ENCODE data around the gene RBM42.
A peak's percentile ranks its signal among the peaks of the same experiment; 100 is the strongest.

The RBM42 gene

DNA sequence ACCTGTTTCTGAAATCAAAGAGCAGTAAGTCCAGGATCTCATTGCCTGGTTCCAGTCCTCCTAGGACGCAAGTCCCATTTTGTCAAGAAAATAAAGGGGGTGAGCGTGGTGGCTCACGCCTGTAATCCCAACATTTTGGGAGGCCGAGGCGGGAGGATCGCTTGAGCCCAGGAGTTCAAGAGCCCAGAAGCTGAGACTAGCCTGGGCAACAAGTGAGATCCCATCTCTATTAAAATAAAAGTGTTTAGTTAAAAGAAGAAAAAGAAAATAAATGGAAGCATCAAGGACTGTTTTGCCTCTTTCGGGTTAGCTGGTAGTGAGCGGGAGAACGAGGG, 16.6 kb upstream of the RBM42 start:
- H4K20me1 ChIP-seq (ENCODE audit: low read depth, low read length): no peaks in the 10 kb centered on the region
- TF ChIP-seq, protein P1, sequence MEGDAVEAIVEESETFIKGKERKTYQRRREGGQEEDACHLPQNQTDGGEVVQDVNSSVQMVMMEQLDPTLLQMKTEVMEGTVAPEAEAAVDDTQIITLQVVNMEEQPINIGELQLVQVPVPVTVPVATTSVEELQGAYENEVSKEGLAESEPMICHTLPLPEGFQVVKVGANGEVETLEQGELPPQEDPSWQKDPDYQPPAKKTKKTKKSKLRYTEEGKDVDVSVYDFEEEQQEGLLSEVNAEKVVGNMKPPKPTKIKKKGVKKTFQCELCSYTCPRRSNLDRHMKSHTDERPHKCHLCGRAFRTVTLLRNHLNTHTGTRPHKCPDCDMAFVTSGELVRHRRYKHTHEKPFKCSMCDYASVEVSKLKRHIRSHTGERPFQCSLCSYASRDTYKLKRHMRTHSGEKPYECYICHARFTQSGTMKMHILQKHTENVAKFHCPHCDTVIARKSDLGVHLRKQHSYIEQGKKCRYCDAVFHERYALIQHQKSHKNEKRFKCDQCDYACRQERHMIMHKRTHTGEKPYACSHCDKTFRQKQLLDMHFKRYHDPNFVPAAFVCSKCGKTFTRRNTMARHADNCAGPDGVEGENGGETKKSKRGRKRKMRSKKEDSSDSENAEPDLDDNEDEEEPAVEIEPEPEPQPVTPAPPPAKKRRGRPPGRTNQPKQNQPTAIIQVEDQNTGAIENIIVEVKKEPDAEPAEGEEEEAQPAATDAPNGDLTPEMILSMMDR (IDR thresholded peaks at IDR 0.05; ENCODE audit: insufficient read depth, low read length, poor library complexity, severe bottlenecking): no peak
- peak overlapping the region; percentile 94 for H2AFZ ChIP-seq (ENCODE audit: low read depth, low read length, severe bottlenecking)
- peak overlapping the region; percentile 72 for H3K4me3 ChIP-seq (ENCODE audit: insufficient read depth, low read length, poor library complexity, severe bottlenecking)
- H3K27ac ChIP-seq (ENCODE audit: low read depth, low read length): no peak overlapping the region
- no peaks in the 10 kb centered on the region for H3K27me3 ChIP-seq (ENCODE audit: low read length)
- peak overlapping the region; percentile 91 for H3K9ac ChIP-seq (ENCODE audit: low read length)
- H3K79me2 ChIP-seq (ENCODE audit: insufficient read depth, low read length): peaks cover 8% of the 10 kb centered on the region; the same call in 1 of the 2 replicates
- H3K36me3 ChIP-seq (ENCODE audit: low read length): no peaks in the 10 kb centered on the region
- H3K4me2 ChIP-seq (ENCODE audit: low read depth, low read length, poor library complexity, severe bottlenecking): peak overlapping the region; percentile 89
- no peaks in the 10 kb centered on the region for H3K9me2 ChIP-seq (replicated peaks; ENCODE audit: insufficient read depth, low read length)
- no peaks in the 10 kb centered on the region for H3K9me3 ChIP-seq (ENCODE audit: insufficient read depth, low read length)
- H3F3A ChIP-seq (ENCODE audit: insufficient read depth): no peaks in the 10 kb centered on the region

DNA sequence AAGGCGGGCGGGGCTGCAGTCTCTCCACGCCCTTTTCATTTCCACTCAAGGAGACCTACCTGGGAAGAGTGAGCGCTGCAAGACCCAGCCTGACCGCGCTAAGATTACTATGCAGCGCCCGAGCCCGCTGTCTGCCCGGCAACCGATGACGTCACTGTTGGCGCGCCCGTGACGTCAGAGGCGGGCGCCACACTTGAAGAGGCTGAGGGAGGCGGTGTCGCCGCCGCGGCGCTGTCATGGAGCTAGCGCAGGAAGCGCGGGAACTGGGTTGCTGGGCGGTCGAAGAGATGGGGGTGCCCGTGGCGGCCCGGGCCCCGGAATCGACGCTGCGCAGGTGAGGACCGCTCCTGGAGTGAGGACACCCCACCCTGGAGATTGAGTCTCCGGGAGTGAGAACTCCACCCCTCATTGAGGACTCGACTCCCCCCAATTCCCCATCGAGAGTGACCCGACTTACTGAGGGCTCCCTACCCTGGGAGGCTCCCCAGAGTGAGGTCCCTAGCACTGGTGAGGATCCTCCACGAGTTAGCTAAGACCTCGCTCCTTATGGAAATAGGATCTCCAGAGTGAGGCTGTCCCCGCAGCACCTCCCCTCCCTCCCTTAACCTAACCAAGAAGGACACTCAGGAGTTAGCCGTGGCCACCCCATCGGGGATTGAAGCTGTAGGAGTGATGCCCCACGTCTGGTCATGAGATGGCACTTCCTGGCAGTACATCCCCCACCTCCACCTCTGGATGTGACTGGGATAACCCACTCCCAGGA, 16.1 kb upstream of the RBM42 start, which contains the start of gene HAUS5:
Gene HAUS5, plus strand, starts transcription at position 177 of the 763 bp plus-strand sequence. Its CDS starts 60 bp downstream, at position 237.
- Histone ChIP-seq H3K4me2 (ENCODE audit: low read depth, low read length, poor library complexity, severe bottlenecking) (peak within 1 kb of the TSS; percentile 89), H3K9ac (ENCODE audit: low read length) (peak within 1 kb of the TSS; percentile 91), H3K36me3 (ENCODE audit: low read length) (no peaks in the 10 kb centered on the region), H3K9me3 (ENCODE audit: insufficient read depth, low read length) (no peaks in the 10 kb centered on the region), H2AFZ (ENCODE audit: low read depth, low read length, severe bottlenecking) (peak within 1 kb of the TSS; percentile 94), H3K27me3 (ENCODE audit: low read length) (no peaks in the 10 kb centered on the region), H4K20me1 (ENCODE audit: low read depth, low read length) (no peaks in the 10 kb centered on the region), H3K4me3 (ENCODE audit: insufficient read depth, low read length, poor library complexity, severe bottlenecking) (peak within 1 kb of the TSS; percentile 72), H3K27ac (ENCODE audit: low read depth, low read length) (peak within 1 kb of the TSS; percentile 27), H3K79me2 (ENCODE audit: insufficient read depth, low read length) (peaks cover 8% of the 10 kb centered on the region; the same call in 1 of the 2 replicates), H3K9me2 (replicated peaks; ENCODE audit: insufficient read depth, low read length) (no peaks in the 10 kb centered on the region), H3F3A (ENCODE audit: insufficient read depth) (no peaks in the 10 kb centered on the region)
- TF ChIP-seq, protein P1 (IDR thresholded peaks at IDR 0.05; ENCODE audit: insufficient read depth, low read length, poor library complexity, severe bottlenecking): no peak
- TF ChIP-seq EZH2phosphoT487 (conservative IDR thresholded peaks at IDR 0.05; ENCODE audit: low read length): no peak

DNA sequence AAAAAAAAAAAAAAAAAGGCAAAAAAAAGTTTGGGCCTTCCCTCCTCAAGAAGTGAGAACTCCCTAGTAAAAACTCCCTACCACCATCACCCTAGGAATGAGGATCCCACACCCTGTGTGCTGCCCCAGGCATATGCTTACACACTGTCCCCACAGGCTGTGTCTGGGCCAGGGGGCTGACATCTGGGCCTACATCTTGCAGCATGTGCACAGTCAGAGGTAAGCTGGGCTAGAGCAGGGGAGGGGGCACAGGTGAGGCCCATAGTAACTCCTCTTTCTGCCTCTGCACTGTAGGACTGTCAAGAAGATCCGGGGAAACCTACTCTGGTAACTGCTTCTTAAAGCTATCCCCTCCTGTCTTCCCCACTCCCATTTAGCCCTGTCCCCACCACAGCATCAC, 15.3 kb upstream of the RBM42 start:
- no peaks in the 10 kb centered on the region for H3K9me3 ChIP-seq (ENCODE audit: insufficient read depth, low read length)
- no peaks in the 10 kb centered on the region for H3K36me3 ChIP-seq (ENCODE audit: low read length)
- H3K9ac ChIP-seq (ENCODE audit: low read length): peak overlapping the region; percentile 91
- H3K9me2 ChIP-seq (replicated peaks; ENCODE audit: insufficient read depth, low read length): no peaks in the 10 kb centered on the region
- no peaks in the 10 kb centered on the region for H3F3A ChIP-seq (ENCODE audit: insufficient read depth)
- no peak overlapping the region for H3K4me3 ChIP-seq (ENCODE audit: insufficient read depth, low read length, poor library complexity, severe bottlenecking)
- TF ChIP-seq EZH2phosphoT487 (conservative IDR thresholded peaks at IDR 0.05; ENCODE audit: low read length): no peak
- TF ChIP-seq, protein P1 (IDR thresholded peaks at IDR 0.05; ENCODE audit: insufficient read depth, low read length, poor library complexity, severe bottlenecking): no peak
- H3K4me2 ChIP-seq (ENCODE audit: low read depth, low read length, poor library complexity, severe bottlenecking): peak overlapping the region; percentile 89
- H2AFZ ChIP-seq (ENCODE audit: low read depth, low read length, severe bottlenecking): no peak overlapping the region
- H3K27me3 ChIP-seq (ENCODE audit: low read length): no peaks in the 10 kb centered on the region
- no peaks in the 10 kb centered on the region for H4K20me1 ChIP-seq (ENCODE audit: low read depth, low read length)
- H3K27ac ChIP-seq (ENCODE audit: low read depth, low read length): no peak overlapping the region
- peaks cover 8% of the 10 kb centered on the region; the same call in 1 of the 2 replicates for H3K79me2 ChIP-seq (ENCODE audit: insufficient read depth, low read length)

Measured in SU-DHL-6 (cell line).